ENCODE measurements around the gene LRP5.

DNA sequence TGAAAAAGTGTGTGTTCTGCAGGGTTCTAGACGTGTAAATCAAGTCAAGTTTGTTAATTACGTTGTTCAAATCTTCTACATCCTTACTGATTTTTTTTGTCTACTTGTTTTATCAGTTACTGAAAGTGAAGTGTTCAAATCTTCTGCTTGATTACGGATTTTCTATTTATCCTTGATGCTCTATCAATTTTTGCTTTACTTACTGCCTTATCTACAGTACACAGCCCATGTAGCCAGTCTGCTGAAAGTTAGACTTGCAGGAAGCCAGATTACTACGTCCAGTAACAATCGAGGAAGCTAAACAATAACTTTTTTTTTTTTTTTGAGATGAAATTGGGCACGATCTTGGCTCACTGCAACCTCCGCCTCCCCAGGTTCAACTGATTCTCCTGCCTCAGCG, 25.0 kb upstream of the LRP5 start:
- TF ChIP-seq, protein P1, sequence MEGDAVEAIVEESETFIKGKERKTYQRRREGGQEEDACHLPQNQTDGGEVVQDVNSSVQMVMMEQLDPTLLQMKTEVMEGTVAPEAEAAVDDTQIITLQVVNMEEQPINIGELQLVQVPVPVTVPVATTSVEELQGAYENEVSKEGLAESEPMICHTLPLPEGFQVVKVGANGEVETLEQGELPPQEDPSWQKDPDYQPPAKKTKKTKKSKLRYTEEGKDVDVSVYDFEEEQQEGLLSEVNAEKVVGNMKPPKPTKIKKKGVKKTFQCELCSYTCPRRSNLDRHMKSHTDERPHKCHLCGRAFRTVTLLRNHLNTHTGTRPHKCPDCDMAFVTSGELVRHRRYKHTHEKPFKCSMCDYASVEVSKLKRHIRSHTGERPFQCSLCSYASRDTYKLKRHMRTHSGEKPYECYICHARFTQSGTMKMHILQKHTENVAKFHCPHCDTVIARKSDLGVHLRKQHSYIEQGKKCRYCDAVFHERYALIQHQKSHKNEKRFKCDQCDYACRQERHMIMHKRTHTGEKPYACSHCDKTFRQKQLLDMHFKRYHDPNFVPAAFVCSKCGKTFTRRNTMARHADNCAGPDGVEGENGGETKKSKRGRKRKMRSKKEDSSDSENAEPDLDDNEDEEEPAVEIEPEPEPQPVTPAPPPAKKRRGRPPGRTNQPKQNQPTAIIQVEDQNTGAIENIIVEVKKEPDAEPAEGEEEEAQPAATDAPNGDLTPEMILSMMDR (IDR thresholded peaks at IDR 0.05) = no peak
- no peak for TF ChIP-seq POLR2A (IDR thresholded peaks at IDR 0.05)

Measured in adrenal gland (tissue), 5 donors.